ENCODE measurements around the gene CMTM1. TPM values are rescaled to one million over a fixed set of nuclear protein-coding genes. Genes with fewer than 3 reads are reported as not detected.
"Not testable (repeated sequence)": the region's sequence is repeated elsewhere in the genome, so short reads cannot be mapped to it uniquely, and the experiment has no call there.

Gene CMTM1
- total RNA-seq, 1 donor, result 3.2 TPM

- H3K4me3 ChIP-seq (ENCODE audit: low read depth, low read length), result no peak overlapping the region
Measured at GRCh38 chr16:66619534-66620428, 53.5 kb downstream of the CMTM1 start.

GRCh38 chr16:66620429-66620795 lies 54.2 kb downstream of the CMTM1 start:
- TF ChIP-seq CTCF (IDR thresholded peaks at IDR 0.05; ENCODE audit: insufficient read depth, low read length), result no peak
- no peak overlapping the region for H3K4me3 ChIP-seq (ENCODE audit: low read depth, low read length)
- no peak for DNase-seq (ENCODE audit: low read depth)

More at GRCh38 chr16:66619534-66620428, 53.5 kb downstream of the CMTM1 start:
- no peak for TF ChIP-seq CTCF (IDR thresholded peaks at IDR 0.05; ENCODE audit: insufficient read depth, low read length)
- peak; percentile 20 for DNase-seq (ENCODE audit: low read depth)

GRCh38 chr16:66621973-66622372 lies 55.7 kb downstream of the CMTM1 start:
- TF ChIP-seq CTCF (IDR thresholded peaks at IDR 0.05; ENCODE audit: insufficient read depth, low read length), result no peak
- DNase-seq (ENCODE audit: low read depth), result no peak
- H3K4me3 ChIP-seq (ENCODE audit: low read depth, low read length), result no peak overlapping the region

GRCh38 chr16:66622863-66623262 lies 56.6 kb downstream of the CMTM1 start:
- no peak overlapping the region for H3K4me3 ChIP-seq (ENCODE audit: low read depth, low read length)
- TF ChIP-seq CTCF (IDR thresholded peaks at IDR 0.05; ENCODE audit: insufficient read depth, low read length), result no peak
- DNase-seq (ENCODE audit: low read depth), result peak; percentile 26

GRCh38 chr16:66623755-66624154 lies 57.5 kb downstream of the CMTM1 start:
- no peak overlapping the region for H3K4me3 ChIP-seq (ENCODE audit: low read depth, low read length)
- no peak for DNase-seq (ENCODE audit: low read depth)
- no peak for TF ChIP-seq CTCF (IDR thresholded peaks at IDR 0.05; ENCODE audit: insufficient read depth, low read length)

GRCh38 chr16:66627611-66628378 lies 61.6 kb downstream of the CMTM1 start:
- H3K4me3 ChIP-seq (ENCODE audit: low read depth, low read length); DNase-seq (ENCODE audit: low read depth): not testable (repeated sequence)

Small RNA genes lying within 50 kb of the gene (small RNA-seq; reads per million reads assigned to genes)
- not detected for gene CKLF-CMTM1

Other genes starting within 250 kb of the CMTM1 start
- 2.9 and 7.0 TPM in 2 replicates for gene CDH5, start 199.7 kb upstream of the CMTM1 start, total RNA-seq (ENCODE audit: low replicate concordance)
- gene BEAN1, start 139.1 kb upstream of the CMTM1 start, total RNA-seq (ENCODE audit: low replicate concordance), result 0.09 TPM in 1 of 2 replicates, not detected in the other
- 58.8 and 101 TPM in 2 replicates for gene TK2, start 16.3 kb upstream of the CMTM1 start, total RNA-seq (ENCODE audit: low replicate concordance)
- gene CKLF, start 13.9 kb upstream of the CMTM1 start, total RNA-seq (ENCODE audit: low replicate concordance), result 17.3 and 73.4 TPM in 2 replicates
- not detected in 2 replicates for gene CMTM2, start 13.0 kb downstream of the CMTM1 start, total RNA-seq (ENCODE audit: low replicate concordance)
- 7.4 and 17.8 TPM in 2 replicates for gene CMTM3, start 38.3 kb downstream of the CMTM1 start, total RNA-seq (ENCODE audit: low replicate concordance)
- gene CMTM4, start 130.3 kb downstream of the CMTM1 start, total RNA-seq (ENCODE audit: low replicate concordance), result 13.3 and 16.8 TPM in 2 replicates
- gene DYNC1LI2, start 185.2 kb downstream of the CMTM1 start, total RNA-seq (ENCODE audit: low replicate concordance), result 148 and 256 TPM in 2 replicates
- 0.08 and 0.09 TPM in 2 replicates for gene TERB1, start 235.1 kb downstream of the CMTM1 start, total RNA-seq (ENCODE audit: low replicate concordance)